Regular cardiac myocyte (primary cell): ENCODE results near the gene SLC22A17. TPM values are rescaled to one million over a fixed set of nuclear protein-coding genes. Genes with fewer than 3 reads are reported as not detected.

Source experiments
- total RNA-seq: library from RNA; depleted of rRNA; stranded (reverse); fragments of >200 nt; gene quantifications from 2 replicates; pipeline ENCODE4 v1.2.3, GENCODE V29; 2014

Gene SLC22A17
- 11.5 and 40.9 TPM in 2 replicates for total RNA-seq

DNA sequence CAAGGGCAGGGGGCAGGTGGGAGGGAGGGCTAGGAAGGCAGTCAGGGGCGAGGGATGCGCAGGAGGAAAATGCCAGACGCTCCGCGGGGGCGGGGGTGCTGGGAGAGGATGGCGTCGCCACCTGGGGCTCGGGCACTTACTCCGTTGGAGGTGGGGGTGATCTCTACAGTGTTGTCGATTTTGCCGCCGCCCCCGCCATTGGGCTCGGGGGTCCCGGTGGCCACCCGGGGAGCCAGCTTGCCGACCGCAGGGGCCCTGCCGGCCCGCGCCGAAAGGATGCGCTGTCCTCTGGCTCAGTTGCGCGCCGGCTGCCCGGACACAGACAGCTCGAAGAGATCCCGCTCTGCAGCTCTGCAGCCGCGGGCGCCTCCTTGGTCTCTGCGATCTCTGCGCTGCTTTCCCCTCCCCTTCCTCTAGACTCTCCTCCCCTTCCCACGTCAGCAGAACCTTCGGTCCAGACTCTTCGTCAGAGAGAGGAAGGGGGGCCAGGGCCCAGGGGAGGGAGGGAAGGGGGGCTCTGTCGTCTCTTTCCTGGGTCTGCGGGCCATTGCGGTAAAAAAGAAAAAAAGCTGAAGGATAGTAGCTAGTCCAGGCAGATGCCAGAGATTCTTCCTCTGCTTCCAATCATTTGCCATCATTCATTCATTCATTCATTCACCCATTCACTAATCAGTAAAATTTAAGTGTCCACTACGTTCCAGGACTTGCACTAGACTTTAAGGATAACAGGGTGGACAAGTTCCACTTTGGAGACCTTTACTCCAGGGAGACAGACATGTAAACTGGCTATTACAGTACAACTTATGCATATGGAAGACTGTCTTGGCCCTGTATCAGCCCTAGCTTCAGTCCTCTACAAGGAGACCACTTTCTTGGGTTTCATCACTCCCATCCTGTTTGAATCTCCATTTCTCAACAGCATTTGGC is at the start of gene SLC22A17:
SLC22A17 (minus strand) TSS at position 382 of the 927 bp plus-strand sequence.

DNA sequence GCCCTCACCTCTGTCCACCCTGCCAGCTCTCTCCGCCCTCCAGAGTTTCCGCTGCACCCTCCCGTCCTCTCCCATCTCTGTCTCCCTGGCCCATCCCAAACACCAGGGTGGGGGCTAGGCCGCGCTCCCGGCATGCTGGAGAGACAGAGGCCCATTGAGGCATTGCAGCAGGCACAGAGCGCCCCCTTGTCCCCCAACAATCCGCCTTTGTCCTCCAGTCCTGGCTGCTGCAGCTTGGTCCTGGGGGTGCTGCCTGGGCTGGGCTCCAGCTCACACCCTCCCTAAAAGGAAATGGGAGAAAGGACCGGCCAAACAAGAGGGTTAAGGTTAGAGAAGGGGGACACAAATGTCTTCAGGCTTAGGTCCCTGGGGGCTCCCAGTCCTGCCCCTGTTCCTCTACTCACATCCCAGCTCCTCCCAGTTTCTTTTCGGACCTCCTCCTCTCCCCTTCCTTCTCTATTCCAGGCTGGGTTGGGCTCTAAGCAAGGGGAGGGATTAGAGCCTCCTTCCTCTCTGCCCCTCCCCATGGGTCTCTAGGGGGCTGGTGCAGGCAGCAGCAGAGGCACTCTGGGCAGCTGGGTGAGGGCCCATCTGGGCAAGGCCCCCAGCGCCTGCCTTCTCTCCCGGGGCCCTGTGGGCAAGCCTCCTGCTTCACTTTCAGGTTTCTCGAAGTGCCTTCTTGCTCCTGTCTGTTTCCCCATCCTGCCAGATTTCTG is 24.0 kb upstream of the SLC22A17 start, which contains the start of gene CMTM5:
CMTM5 (plus strand) TSS at position 565 of the 716 bp plus-strand sequence. CDS start 206 bp downstream, outside the sequence.

DNA sequence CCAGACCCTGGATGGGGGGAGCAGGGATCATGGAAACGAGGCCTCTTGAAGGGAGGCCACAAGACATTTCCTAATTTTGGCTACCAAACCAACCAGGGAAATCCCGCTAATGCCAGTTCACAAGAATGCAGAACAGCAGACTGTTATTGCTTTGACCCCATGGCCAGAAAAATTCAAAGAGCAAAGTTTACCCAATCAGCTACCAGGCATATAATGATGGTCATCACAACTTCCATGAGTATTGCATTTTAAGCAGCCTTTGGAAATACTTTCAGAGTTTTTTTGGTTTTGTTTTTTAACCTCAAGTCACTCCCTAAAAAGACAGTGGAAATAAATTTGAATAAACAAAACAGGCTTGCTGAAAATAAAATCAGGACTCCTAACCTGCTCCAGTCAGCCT is 19.8 kb upstream of the SLC22A17 start, which contains the start of gene IL25:
IL25 (plus strand) TSS at position 301 of the 400 bp plus-strand sequence.

DNA sequence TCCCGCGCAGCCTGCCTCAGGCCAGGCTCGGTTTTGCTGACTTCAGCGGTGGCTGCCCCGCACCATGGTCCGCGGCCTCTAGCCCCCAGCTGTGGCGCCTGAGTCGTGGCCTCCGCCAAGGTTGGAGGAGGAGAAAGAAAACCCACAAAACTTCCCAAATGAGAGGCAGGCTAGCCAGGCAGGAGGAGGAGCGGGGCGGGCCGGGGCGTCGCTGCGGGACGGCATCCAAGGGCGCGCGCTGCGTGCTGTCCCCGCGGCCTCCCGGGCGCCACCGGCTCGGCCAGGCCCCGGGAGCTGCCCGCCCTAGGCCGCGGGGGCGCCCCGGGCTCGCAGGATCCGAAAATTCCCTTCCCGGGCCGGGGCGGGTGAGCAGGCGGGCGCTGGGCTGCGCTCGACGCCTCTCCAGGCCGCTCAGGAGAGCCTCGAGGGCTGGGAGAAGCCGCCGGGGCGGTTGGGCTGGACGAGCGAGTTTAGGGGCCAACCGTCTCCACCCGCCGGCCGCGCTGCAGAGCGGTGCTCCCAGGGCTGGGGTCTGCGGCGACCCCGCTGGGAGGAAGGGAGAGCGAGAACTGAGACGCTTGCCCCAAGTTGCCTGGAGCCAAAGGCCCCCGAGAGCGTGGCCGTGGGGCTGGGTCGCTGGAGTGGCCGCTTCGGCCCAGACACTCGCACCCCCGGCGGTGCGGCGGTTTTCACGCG is 12.5 kb upstream of the SLC22A17 start, which contains the start of gene EFS:
EFS (minus strand) TSS at position 137 of the 696 bp plus-strand sequence. CDS start 147 bp downstream, outside the sequence.

DNA sequence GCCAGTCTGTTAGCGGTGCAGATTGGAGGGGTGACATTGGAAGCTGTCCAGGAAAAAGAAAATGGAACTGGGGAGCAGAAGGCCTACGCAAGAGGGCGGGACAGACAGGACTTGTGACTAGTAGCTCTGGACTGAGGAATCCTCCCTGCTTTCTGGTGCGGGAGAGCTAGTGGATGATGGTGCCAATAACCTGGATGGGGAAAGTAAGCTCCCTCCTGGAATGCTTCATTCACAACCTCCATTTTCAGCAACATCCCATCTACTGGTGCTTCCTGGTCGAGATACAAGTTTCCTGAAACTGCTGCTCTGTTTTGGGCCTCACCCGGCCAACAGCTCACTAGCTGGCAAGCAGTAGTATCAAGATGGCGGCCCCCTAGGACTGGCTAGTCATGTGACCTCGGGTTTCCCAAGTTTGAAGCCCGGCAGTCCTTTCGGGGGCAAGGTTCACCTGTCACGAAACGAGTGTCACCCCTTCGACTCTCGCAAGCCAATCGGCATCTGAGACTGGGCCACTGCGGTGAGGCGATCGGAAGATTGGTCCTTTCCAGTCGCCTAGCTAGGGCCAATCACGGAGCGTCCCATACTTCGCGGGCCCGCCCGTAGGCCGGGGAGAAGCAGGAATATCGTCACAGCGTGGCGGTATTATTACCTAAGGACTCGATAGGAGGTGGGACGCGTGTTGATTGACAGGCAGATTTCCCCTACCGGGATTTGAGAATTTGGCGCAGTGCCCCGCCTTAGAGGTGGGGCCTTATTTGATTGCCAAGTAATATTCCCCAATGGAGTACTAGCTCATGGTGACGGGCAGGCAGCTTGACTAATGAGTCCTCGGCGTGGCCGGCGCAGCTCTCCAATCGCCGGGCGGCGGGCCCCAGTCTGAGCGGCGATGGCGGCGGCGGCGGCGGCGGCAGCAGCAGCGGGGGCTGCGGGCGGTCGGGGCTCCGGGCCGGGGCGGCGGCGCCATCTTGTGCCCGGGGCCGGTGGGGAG is 31.8 kb downstream of the SLC22A17 start, which contains the start of gene PABPN1:
PABPN1 (plus strand) TSS at position 874 of the 988 bp plus-strand sequence; CDS start at position 887, 13 bp downstream.

DNA sequence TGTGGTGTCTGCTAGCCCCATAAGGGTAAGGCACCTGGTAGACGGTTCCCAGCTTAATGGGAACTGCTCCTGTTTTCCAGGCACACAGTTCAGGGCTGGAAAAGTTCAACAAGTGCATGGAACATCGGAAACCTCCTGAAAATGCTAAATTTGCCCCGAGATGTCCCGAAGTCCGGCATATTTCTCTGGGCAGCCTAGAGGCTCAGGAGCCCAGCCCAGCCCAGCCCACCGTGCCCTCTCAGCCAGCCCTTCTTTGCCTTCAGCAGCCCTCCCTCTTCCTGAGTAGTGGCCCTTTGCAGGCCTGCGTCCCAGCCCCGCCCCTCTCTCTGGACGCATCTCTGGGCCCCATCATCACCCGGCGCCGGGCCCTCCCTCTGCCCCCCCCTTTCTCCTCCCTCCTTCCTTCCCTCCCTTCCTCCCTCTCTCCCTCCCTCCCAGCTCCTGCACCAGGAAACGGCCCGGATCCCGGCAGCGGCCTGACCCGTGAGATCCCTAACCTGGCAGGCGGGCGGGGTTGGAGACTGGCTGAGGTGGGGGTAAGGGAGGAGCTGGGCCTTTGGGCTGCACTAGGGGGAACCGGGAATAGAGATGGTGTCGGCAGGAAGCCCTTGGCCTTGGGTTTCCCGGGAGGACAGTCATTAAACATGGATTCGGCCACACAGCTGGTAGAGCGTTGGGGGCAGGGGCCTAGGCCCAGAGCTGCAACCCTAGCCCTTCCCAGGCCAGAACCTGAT is 46.1 kb downstream of the SLC22A17 start, which contains the start of gene BCL2L2:
BCL2L2 (plus strand) TSS at position 422 of the 734 bp plus-strand sequence. CDS start 935 bp downstream, outside the sequence.

DNA sequence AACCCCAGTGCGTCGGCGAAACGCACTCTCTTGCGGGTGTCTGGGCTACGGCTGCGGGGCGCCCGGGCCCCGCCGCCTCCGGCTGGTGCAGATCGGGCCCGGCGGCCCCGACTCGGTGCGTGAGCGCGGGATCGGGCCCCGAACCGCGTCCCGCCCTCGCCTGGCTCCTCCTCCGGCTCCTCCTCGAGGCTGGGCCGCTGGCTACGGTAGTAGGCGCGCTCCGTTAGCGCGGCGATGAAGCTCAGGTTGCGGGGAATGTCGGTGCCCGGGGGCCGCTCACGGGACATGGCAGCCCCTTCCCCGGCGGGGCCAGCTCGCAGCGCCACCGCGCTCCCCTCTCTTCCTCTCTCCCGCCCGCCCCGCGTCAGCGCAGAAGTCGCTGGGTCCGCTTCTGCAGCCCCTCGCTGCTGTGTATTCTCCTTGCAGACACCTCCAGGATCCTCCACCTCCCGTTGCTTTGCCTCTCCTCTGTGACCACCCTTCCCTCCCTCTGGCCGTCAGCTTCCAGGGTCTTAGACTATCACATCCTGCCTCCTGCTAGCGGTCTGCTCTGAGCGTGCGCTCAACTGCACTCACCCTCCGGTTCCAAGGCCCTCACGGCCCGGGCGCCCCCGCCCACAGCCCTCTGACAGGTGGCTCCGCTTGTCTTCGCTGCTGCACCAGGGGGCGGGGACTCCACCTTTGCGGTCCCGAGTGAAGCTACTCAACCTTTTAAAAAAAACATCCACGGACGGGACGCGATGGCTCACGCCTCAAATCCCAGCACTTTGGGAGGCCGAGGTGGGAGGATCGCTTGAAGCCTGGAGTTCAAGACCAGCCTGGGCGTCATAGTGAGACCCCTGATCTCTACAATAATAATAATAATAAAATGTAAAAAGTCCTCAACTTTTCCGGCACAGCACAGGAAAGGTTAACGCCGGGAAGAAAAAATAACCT is 50.1 kb downstream of the SLC22A17 start, which contains the start of gene PPP1R3E:
PPP1R3E (minus strand) TSS at position 570 of the 936 bp plus-strand sequence; CDS start at position 287, 283 bp downstream.

Other genes starting within 250 kb of the SLC22A17 start
- not detected in 2 replicates for gene CIROP, start 247.9 kb downstream of the SLC22A17 start, total RNA-seq
- not detected in 2 replicates for gene CEBPE, start 233.6 kb downstream of the SLC22A17 start, total RNA-seq
- gene SLC7A8, start 169.2 kb downstream of the SLC22A17 start, total RNA-seq = under 0.01 and 1.4 TPM in 2 replicates
- not detected in 2 replicates for gene RNF212B, start 115.0 kb downstream of the SLC22A17 start, total RNA-seq
- 2.5 and 4.2 TPM in 2 replicates for gene HOMEZ, start 66.8 kb downstream of the SLC22A17 start, total RNA-seq
- gene PPP1R3E, start 50.0 kb downstream of the SLC22A17 start, total RNA-seq = 1.9 and 5.6 TPM in 2 replicates
- 18.3 and 18.4 TPM in 2 replicates for gene BCL2L2, start 46.1 kb downstream of the SLC22A17 start, total RNA-seq
- gene PABPN1, start 31.4 kb downstream of the SLC22A17 start, total RNA-seq = 61.7 and 123 TPM in 2 replicates
- gene EFS, start 12.3 kb upstream of the SLC22A17 start, total RNA-seq = 4.2 and 4.6 TPM in 2 replicates
- gene IL25, start 19.9 kb upstream of the SLC22A17 start, total RNA-seq = not detected in 2 replicates
- 0.28 and 0.58 TPM in 2 replicates for gene CMTM5, start 24.2 kb upstream of the SLC22A17 start, total RNA-seq
- not detected in 2 replicates for gene MYH6, start 55.4 kb upstream of the SLC22A17 start, total RNA-seq
- not detected in 2 replicates for gene MYH7, start 82.8 kb upstream of the SLC22A17 start, total RNA-seq
- gene NGDN, start 116.8 kb upstream of the SLC22A17 start, total RNA-seq = 49.9 and 51.4 TPM in 2 replicates
- under 0.01 and 0.56 TPM in 2 replicates for gene ZFHX2, start 198.9 kb upstream of the SLC22A17 start, total RNA-seq
- 11.3 and 23.4 TPM in 2 replicates for gene THTPA, start 203.4 kb upstream of the SLC22A17 start, total RNA-seq
- 7.9 and 13.2 TPM in 2 replicates for gene AP1G2, start 214.9 kb upstream of the SLC22A17 start, total RNA-seq
- gene JPH4, start 225.9 kb upstream of the SLC22A17 start, total RNA-seq = not detected in 2 replicates